SK-N-SH (cell line): ENCODE data around the gene CHGA. TPM values are rescaled to one million over a fixed set of nuclear protein-coding genes. Genes with fewer than 3 reads are reported as not detected.
A peak's percentile ranks its signal among the peaks of the same experiment; 100 is the strongest.

Experiments used
- CTCF ChIA-PET: fragments of 300-600, 350-600 bp; formaldehyde crosslinking; extraction: SDS; loops from one replicate; lab custom pipeline; 2021; lab: Yijun Ruan, JAX
- POLR2A ChIA-PET: fragments of 350-600 bp; sonication (Branson Sonifier 250); formaldehyde crosslinking; extraction: SDS; loops from one replicate; lab custom pipeline; 2020; ENCODE audit warnings: antibody characterized with exemption, inconsistent platforms; lab: Yijun Ruan, JAX
- DNase-seq: peaks from one replicate; pipeline ENCODE4 v3.0.0; 2012
- H2AFZ ChIP-seq: fragments of 200-600 bp; sonication (generic); 2 replicates; pipeline ENCODE4 v1.8.1; 2016; ENCODE audit warnings: antibody characterized with exemption, mild to moderate bottlenecking, low read depth
- H3F3A ChIP-seq: fragments of 200-600 bp; sonication (generic); replicated peaks from 2 replicates; pipeline ENCODE3; 2016; ENCODE audit warnings: antibody characterized with exemption, mild to moderate bottlenecking; ENCODE audit not compliant: insufficient read depth
- H3K27ac ChIP-seq, 2 experiments: fragments of 200-500 bp in 1 of 2; fragments of 200-600 bp in 1 of 2; sonication (Bioruptor generic) in 1 of 2; sonication (generic), shearing (Covaris generic) in 1 of 2; 2 replicates each; pipeline versions ENCODE4 v1.5.1 to v1.6.1; 2014 to 2016; ENCODE audit warnings: low read depth in 2 of 2, inconsistent platforms in 1 of 2, low read length in 1 of 2, mild to moderate bottlenecking in 1 of 2, mixed read lengths in 1 of 2
- H3K27me3 ChIP-seq: fragments of 200-600 bp; sonication (generic), shearing (Covaris generic); 2 replicates; pipeline ENCODE4 v1.6.1; 2016; ENCODE audit warnings: mixed run types; ENCODE audit not compliant: insufficient read depth
- H3K36me3 ChIP-seq, 2 experiments: fragments of 200-500 bp in 1 of 2; fragments of 200-600 bp in 1 of 2; sonication (Bioruptor generic) in 1 of 2; sonication (generic) in 1 of 2; replicated peaks in 1 of 2; 2 replicates each; pipeline versions ENCODE3 to v1.5.1; 2014 to 2016; ENCODE audit warnings: low read length in 1 of 2, mild to moderate bottlenecking in 1 of 2; ENCODE audit not compliant: insufficient read depth in 2 of 2, control insufficient read depth in 1 of 2
- H3K4me1 ChIP-seq, 2 experiments: fragments of 200-500 bp in 1 of 2; fragments of 200-600 bp in 1 of 2; sonication (Bioruptor generic) in 1 of 2; sonication (generic), shearing (Covaris generic) in 1 of 2; 2 replicates each; pipeline versions ENCODE4 v1.5.1 to v1.6.1; 2014 to 2016; ENCODE audit warnings: low read depth in 1 of 2, low read length in 1 of 2, mixed run types in 1 of 2; ENCODE audit not compliant: insufficient read depth in 2 of 2, control insufficient read depth in 1 of 2
- H3K4me2 ChIP-seq: fragments of 200-600 bp; sonication (generic), shearing (Covaris generic); 2 replicates; pipeline ENCODE4 v1.6.1; 2017; ENCODE audit warnings: mixed run types
- H3K4me3 ChIP-seq, 2 experiments: fragments of 200-500 bp in 1 of 2; fragments of 200-600 bp in 1 of 2; sonication (Bioruptor generic) in 1 of 2; sonication (generic), shearing (Covaris generic) in 1 of 2; 2 replicates each; pipeline versions ENCODE4 v1.5.1 to v1.8.1; 2014 to 2016; ENCODE audit warnings: low read depth in 2 of 2, inconsistent platforms in 1 of 2, low read length in 1 of 2, mild to moderate bottlenecking in 1 of 2, mixed read lengths in 1 of 2, moderate library complexity in 1 of 2
- H3K79me2 ChIP-seq: fragments of 200-600 bp; sonication (generic); 2 replicates; pipeline ENCODE4 v1.8.1; 2017; ENCODE audit warnings: mild to moderate bottlenecking; ENCODE audit not compliant: insufficient read depth
- H3K9ac ChIP-seq: fragments of 200-600 bp; sonication (generic); 2 replicates; pipeline ENCODE4 v1.6.1; 2017; ENCODE audit warnings: mixed run types
- H3K9me2 ChIP-seq: fragments of 200-600 bp; sonication (generic); 2 replicates; pipeline ENCODE4 v1.6.1; 2017; ENCODE audit warnings: mixed run types
- H3K9me3 ChIP-seq: fragments of 200-600 bp; sonication (generic); 2 replicates; pipeline ENCODE4 v1.6.1; 2017; ENCODE audit warnings: mixed run types, mild to moderate bottlenecking, moderate library complexity
- H4K20me1 ChIP-seq: fragments of 200-600 bp; sonication (generic); 2 replicates; pipeline ENCODE4 v1.6.1; 2017; ENCODE audit warnings: mild to moderate bottlenecking, mixed run types; ENCODE audit not compliant: insufficient read depth
- CHD2 ChIP-seq: fragments of 150-350 bp; IDR thresholded peaks from 2 replicates; pipeline ENCODE4 v1.6.1; 2018; ENCODE audit warnings: low read length; ENCODE audit not compliant: partially characterized antibody
- ELF1 ChIP-seq: IDR thresholded peaks from 2 replicates; pipeline ENCODE4 v1.4.0; 2012
- EP300 ChIP-seq, 2 experiments: IDR thresholded peaks; 2 replicates each; pipeline versions ENCODE4 v1.4.0 to v1.6.1; 2012; ENCODE audit warnings: borderline replicate concordance in 1 of 2, low read depth in 1 of 2, low read length in 1 of 2
- EZH2phosphoT487 ChIP-seq: fragments of 200-600 bp; sonication (generic); IDR thresholded peaks from 2 replicates; pipeline ENCODE4 v1.6.1; 2017; ENCODE audit warnings: low read depth, mixed run types, mild to moderate bottlenecking, antibody characterized with exemption, moderate library complexity, borderline replicate concordance
- NRF1 ChIP-seq: IDR thresholded peaks from 2 replicates; pipeline ENCODE4 v1.6.1; 2012; ENCODE audit warnings: low read depth, mild to moderate bottlenecking, low read length
- PBX3 ChIP-seq: IDR thresholded peaks from 2 replicates; pipeline ENCODE4; 2012
- POLR2AphosphoS5 ChIP-seq: IDR thresholded peaks from 2 replicates; pipeline ENCODE4 v1.6.1; 2012; ENCODE audit warnings: low read depth, low read length
- RAD21 ChIP-seq: IDR thresholded peaks from 2 replicates; pipeline ENCODE4 v1.6.1; 2012; ENCODE audit warnings: mild to moderate bottlenecking, low read length
- RCOR1 ChIP-seq: fragments of 150-350 bp; IDR thresholded peaks from 2 replicates; pipeline ENCODE4 v1.6.1; 2017; ENCODE audit warnings: antibody characterized with exemption, low read length
- RXRA ChIP-seq: IDR thresholded peaks from 2 replicates; pipeline ENCODE4 v1.4.0; 2012; ENCODE audit warnings: low read depth, mild to moderate bottlenecking, borderline replicate concordance
- SIN3A ChIP-seq: IDR thresholded peaks from 2 replicates; pipeline ENCODE4 v1.6.1; 2012; ENCODE audit warnings: low read depth, mild to moderate bottlenecking, low read length, moderate library complexity, borderline replicate concordance
- TCF12 ChIP-seq: IDR thresholded peaks from 2 replicates; pipeline ENCODE4 v1.4.0; 2012
- YY1 ChIP-seq: IDR thresholded peaks from 2 replicates; pipeline ENCODE4 v1.4.0; 2012; ENCODE audit warnings: low read depth, mild to moderate bottlenecking
- WGBS: methylation state at CpG from one replicate; pipeline ENCODE4 v1.1.6; 2017; ENCODE audit warnings: low lambda C conversion rate; 5-methylcytosine and 5-hydroxymethylcytosine counted together
- polyA plus RNA-seq, 3 experiments: library from polyadenylated mRNA; depleted of rRNA; stranded (reverse); fragments of >200 nt; gene quantifications; 2 replicates each; pipeline ENCODE4 v1.2.3, GENCODE V29; 2012
- TF ChIP-seq, protein P1 (sequence below): IDR thresholded peaks from 2 replicates; pipeline ENCODE4 v1.6.1; 2012; ENCODE audit warnings: mild to moderate bottlenecking, low read depth, low read length, moderate library complexity
- TF ChIP-seq, protein P2 (sequence below): fragments of 150-350 bp; IDR thresholded peaks from 2 replicates; pipeline ENCODE4 v1.6.1; 2017; ENCODE audit warnings: antibody characterized with exemption, low read length, low read depth, borderline replicate concordance
- TF ChIP-seq, protein P3 (sequence below): IDR thresholded peaks from 2 replicates; pipeline ENCODE4 v1.4.0; 2012; ENCODE audit warnings: low read depth

Gene CHGA
- polyA plus RNA-seq, 1 of the 3 experiments (the other 2 are of a cell fraction) = 5.6 TPM

GRCh38 chr14:92938235-92938875 is 15.4 kb downstream of the CHGA start (continued):
- TF ChIP-seq, protein P1, sequence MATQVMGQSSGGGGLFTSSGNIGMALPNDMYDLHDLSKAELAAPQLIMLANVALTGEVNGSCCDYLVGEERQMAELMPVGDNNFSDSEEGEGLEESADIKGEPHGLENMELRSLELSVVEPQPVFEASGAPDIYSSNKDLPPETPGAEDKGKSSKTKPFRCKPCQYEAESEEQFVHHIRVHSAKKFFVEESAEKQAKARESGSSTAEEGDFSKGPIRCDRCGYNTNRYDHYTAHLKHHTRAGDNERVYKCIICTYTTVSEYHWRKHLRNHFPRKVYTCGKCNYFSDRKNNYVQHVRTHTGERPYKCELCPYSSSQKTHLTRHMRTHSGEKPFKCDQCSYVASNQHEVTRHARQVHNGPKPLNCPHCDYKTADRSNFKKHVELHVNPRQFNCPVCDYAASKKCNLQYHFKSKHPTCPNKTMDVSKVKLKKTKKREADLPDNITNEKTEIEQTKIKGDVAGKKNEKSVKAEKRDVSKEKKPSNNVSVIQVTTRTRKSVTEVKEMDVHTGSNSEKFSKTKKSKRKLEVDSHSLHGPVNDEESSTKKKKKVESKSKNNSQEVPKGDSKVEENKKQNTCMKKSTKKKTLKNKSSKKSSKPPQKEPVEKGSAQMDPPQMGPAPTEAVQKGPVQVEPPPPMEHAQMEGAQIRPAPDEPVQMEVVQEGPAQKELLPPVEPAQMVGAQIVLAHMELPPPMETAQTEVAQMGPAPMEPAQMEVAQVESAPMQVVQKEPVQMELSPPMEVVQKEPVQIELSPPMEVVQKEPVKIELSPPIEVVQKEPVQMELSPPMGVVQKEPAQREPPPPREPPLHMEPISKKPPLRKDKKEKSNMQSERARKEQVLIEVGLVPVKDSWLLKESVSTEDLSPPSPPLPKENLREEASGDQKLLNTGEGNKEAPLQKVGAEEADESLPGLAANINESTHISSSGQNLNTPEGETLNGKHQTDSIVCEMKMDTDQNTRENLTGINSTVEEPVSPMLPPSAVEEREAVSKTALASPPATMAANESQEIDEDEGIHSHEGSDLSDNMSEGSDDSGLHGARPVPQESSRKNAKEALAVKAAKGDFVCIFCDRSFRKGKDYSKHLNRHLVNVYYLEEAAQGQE = no peak
- TF ChIP-seq YY1 = no peak
- TF ChIP-seq RXRA = no peak

DNA sequence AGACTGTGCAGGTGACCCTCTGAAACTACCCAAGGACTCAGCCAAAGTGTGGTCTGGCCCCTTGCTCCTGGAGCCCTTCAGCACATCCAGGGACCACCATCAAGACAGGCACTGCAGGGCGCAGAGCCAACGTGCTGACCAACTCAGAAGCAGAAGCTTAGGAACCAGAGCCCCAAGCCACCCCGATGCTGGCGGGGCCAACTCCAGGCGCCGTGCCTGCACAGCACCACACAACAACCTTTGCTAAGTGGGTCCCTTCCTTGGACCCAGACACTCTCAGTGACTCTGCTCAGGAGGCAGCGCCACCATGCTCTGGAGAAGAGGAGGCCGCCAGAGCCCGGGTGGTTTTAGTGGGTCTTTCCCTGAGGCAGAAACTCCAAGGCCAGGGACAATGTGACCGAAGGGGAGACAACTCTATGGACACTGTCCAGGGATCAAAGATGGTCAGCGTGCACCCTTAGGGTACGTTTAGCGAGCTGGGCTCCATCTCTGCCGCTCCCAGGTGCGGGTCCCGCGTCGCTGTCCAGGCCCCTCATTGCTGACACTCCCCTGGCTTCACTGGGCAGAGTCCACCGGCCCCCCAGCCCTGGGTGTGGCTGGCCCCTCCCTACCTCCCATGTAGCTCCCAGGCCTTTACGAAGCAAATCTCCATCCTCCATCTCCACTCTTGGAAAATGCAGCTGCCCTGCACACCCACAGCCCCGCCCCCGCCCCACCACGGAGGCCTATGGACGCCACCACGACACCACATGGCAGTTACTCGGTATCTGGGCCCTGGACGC is 16.1 kb downstream of the CHGA start:
- 94% methylated on average over 16 of the region's 27 CpGs for WGBS
- peaks cover 0 to 2% of the 10 kb centered on the region in 2 experiments for H3K36me3 ChIP-seq
- ChIA-PET CTCF (interaction anchor here (0.9 to 4.8 kb wide), 5 partner anchors 9 to 200 kb away, joined by 3 to 16 read pairs (median 3); no protein-coding TSS in a partner anchor), POLR2A (no interaction called here)
- H2AFZ ChIP-seq = no peak overlapping the region
- no peaks in the 10 kb centered on the region for H3K79me2 ChIP-seq
- H3F3A ChIP-seq = no peaks in the 10 kb centered on the region
- peak; percentile 49 for DNase-seq
- no peaks in the 10 kb centered on the region for H3K9me3 ChIP-seq
- H3K27ac ChIP-seq = no peak overlapping the region; a peak in 1 of 4 replicates
- no peaks in the 10 kb centered on the region for H3K9me2 ChIP-seq
- H3K4me3 ChIP-seq = no peak overlapping the region
- no peak overlapping the region for H3K4me2 ChIP-seq
- TF ChIP-seq POLR2AphosphoS5 = no peak
- TF ChIP-seq, protein P1 = no peak
- no peak for TF ChIP-seq EP300 (IDR thresholded peaks at IDR 0.05; ENCODE audit: borderline replicate concordance in 1 of 2, low read depth in 1 of 2, low read length in 1 of 2)
- no peak for TF ChIP-seq RCOR1
- TF ChIP-seq ELF1 = no peak
- no peak for TF ChIP-seq RAD21
- no peak for TF ChIP-seq EZH2phosphoT487
- TF ChIP-seq CHD2 = no peak
- TF ChIP-seq PBX3 = no peak
- TF ChIP-seq, protein P2, sequence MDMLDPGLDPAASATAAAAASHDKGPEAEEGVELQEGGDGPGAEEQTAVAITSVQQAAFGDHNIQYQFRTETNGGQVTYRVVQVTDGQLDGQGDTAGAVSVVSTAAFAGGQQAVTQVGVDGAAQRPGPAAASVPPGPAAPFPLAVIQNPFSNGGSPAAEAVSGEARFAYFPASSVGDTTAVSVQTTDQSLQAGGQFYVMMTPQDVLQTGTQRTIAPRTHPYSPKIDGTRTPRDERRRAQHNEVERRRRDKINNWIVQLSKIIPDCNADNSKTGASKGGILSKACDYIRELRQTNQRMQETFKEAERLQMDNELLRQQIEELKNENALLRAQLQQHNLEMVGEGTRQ = no peak
- TF ChIP-seq, protein P3, sequence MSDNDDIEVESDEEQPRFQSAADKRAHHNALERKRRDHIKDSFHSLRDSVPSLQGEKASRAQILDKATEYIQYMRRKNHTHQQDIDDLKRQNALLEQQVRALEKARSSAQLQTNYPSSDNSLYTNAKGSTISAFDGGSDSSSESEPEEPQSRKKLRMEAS = no peak
- no peak for TF ChIP-seq SIN3A
- TF ChIP-seq NRF1 = no peak
- no peak for TF ChIP-seq TCF12
- peaks cover 0 to 24% of the 10 kb centered on the region in 2 experiments; a peak in 1 of 4 replicates for H3K4me1 ChIP-seq
- no peaks in the 10 kb centered on the region for H4K20me1 ChIP-seq
- H3K27me3 ChIP-seq = no peaks in the 10 kb centered on the region
- no peak overlapping the region for H3K9ac ChIP-seq
